BJ (cell line): ENCODE data around the gene KIAA1614. TPM values are rescaled to one million over a fixed set of nuclear protein-coding genes. Genes with fewer than 3 reads are reported as not detected.

Experiments
- CTCF ChIA-PET: fragments of 350-600 bp; formaldehyde crosslinking; extraction: SDS; loops from one replicate; lab custom pipeline; 2021; ENCODE audit warnings: antibody characterized with exemption, inconsistent platforms; lab: Yijun Ruan, JAX
- POLR2A ChIA-PET: fragments of 300-600 bp; sonication (Branson Sonifier 250); formaldehyde crosslinking; extraction: SDS; loops from one replicate; lab custom pipeline; 2021; ENCODE audit warnings: antibody characterized with exemption; lab: Charles Lee
- DNase-seq: peaks from one replicate; pipeline ENCODE4 v3.0.0-alpha.2; 2011; ENCODE audit warnings: low read depth
- H3K27me3 ChIP-seq: 2 replicates; pipeline ENCODE4 v1.6.0; 2011; ENCODE audit warnings: low read length; ENCODE audit not compliant: control insufficient read depth, insufficient read depth
- H3K36me3 ChIP-seq: 2 replicates; pipeline ENCODE4 v1.5.1; 2011; ENCODE audit warnings: low read length; ENCODE audit not compliant: control insufficient read depth, insufficient read depth
- H3K4me3 ChIP-seq: 2 replicates; pipeline ENCODE4 v1.5.1; 2011; ENCODE audit warnings: low read depth, mild to moderate bottlenecking, control low read depth, low read length
- polyA plus RNA-seq: library from polyadenylated mRNA; depleted of rRNA; stranded (reverse); fragments of >200 nt; gene quantifications from 2 replicates; pipeline ENCODE4 v1.2.3, GENCODE V29; 2011
- TF ChIP-seq, protein P1 (sequence below): IDR thresholded peaks from 2 replicates; pipeline ENCODE4 v1.5.1; 2011; ENCODE audit warnings: low read depth, mild to moderate bottlenecking, control low read depth, inconsistent platforms, low read length, moderate library complexity; ENCODE audit not compliant: insufficient read depth

KIAA1614 gene
- polyA plus RNA-seq, 1 experiment: 7.3 TPM

DNA sequence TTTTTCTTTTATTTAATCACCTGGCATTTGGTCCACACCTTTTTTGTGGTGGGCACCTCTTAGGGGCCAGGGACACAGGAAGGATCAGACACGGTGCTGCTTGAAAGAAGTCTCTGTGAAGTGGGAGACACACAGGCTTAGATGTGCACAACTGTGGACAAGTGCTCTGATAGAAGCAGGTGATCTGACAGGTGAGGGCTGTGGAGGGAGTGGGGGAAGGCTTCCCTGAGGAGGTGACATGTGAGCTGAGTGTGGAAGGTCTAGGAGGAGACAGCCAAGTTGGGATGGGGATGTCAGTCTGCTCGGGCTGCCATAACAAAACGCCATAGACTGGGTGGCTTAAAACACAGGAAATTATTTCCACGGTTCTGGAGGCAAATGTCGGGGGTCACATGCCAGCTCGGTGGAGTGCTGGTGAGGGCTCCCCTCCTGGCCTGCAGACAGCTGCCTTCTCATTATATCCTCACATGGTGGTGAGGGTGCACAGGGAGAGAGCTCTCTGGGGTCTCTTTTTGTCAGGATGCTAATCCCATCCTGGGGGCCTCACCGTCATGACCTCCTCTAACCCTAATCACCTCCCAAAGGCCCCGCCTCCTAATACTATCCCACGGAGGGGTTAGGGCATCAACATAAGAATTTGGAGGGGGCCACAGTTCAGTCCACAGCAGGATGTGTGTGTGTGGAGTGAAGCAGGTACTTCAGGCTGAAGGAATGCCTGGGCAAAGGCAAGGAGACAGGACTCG, 5.2 kb upstream of the KIAA1614 start:
- ChIA-PET POLR2A (no interaction called here), CTCF (interaction anchor here (1.8 kb wide), 1 partner anchor 10 kb away, joined by 3 read pairs; no protein-coding TSS in a partner anchor)
- Histone ChIP-seq H3K36me3 (no peaks in the 10 kb centered on the region), H3K27me3 (no peaks in the 10 kb centered on the region), H3K4me3 (no peak overlapping the region)
- no peak for DNase-seq
- TF ChIP-seq, protein P1, sequence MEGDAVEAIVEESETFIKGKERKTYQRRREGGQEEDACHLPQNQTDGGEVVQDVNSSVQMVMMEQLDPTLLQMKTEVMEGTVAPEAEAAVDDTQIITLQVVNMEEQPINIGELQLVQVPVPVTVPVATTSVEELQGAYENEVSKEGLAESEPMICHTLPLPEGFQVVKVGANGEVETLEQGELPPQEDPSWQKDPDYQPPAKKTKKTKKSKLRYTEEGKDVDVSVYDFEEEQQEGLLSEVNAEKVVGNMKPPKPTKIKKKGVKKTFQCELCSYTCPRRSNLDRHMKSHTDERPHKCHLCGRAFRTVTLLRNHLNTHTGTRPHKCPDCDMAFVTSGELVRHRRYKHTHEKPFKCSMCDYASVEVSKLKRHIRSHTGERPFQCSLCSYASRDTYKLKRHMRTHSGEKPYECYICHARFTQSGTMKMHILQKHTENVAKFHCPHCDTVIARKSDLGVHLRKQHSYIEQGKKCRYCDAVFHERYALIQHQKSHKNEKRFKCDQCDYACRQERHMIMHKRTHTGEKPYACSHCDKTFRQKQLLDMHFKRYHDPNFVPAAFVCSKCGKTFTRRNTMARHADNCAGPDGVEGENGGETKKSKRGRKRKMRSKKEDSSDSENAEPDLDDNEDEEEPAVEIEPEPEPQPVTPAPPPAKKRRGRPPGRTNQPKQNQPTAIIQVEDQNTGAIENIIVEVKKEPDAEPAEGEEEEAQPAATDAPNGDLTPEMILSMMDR: no peak

DNA sequence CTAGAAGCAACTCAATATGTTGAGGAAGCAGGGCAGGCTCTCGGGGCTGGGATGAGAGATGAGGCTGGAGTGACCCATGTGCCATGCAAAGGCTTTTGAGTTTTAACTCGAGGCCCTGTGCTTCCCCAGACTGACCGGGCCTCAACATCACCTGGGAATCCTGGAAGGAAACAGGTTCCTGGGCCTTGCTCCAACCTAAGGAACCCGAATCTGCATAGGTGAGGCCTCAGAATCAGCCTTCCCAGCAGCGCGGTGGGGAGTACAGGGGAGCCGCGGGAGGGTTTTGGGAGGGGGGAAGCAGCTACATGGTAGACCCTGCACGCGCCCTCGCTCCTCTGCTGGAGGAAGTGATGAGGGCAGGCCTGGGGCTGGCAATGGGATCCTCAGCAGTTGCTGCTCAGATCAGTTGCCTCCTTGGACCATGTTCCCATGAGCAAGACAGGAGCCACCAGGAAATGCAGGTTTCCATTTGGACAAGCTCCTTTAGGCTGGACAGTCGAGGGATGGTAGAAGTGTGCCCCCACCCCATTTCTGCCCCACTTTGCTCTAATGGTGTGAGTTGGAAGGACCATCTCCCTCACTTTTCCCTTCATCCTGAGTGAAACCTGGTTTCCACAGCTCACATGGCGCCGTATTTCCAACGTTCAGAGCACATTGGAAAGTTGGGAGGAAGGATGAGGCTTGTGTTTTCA, 4.5 kb upstream of the KIAA1614 start:
- H3K27me3 ChIP-seq: no peaks in the 10 kb centered on the region
- H3K36me3 ChIP-seq: no peaks in the 10 kb centered on the region
- no peak overlapping the region for H3K4me3 ChIP-seq
- TF ChIP-seq, protein P1: no peak
- no peak for DNase-seq
- POLR2A ChIA-PET: no interaction called here
- CTCF ChIA-PET: no interaction called here

DNA sequence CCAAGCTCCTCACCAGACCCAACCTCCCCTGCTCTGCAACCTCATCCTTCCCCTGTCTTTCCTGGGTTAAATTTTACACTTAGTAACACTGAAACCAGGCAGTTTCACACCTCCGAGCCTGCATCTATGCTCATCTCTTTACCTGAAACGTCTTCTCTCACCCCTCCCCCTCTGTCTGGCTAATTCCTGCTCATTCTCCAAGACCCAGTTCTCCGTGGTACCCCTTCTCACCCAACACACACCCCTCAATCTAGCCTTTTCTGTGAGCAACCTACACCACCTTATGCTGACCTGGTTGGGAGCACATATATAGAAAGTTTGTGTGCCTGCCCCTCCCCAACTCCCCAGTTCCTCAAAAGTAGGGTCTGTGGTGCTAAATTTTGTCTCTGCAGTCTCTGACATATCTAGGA, 3.7 kb upstream of the KIAA1614 start:
- POLR2A ChIA-PET: no interaction called here
- no peaks in the 10 kb centered on the region for H3K27me3 ChIP-seq
- CTCF ChIA-PET: no interaction called here
- H3K4me3 ChIP-seq: no peak overlapping the region
- TF ChIP-seq, protein P1: no peak
- no peak for DNase-seq
- H3K36me3 ChIP-seq: no peaks in the 10 kb centered on the region

DNA sequence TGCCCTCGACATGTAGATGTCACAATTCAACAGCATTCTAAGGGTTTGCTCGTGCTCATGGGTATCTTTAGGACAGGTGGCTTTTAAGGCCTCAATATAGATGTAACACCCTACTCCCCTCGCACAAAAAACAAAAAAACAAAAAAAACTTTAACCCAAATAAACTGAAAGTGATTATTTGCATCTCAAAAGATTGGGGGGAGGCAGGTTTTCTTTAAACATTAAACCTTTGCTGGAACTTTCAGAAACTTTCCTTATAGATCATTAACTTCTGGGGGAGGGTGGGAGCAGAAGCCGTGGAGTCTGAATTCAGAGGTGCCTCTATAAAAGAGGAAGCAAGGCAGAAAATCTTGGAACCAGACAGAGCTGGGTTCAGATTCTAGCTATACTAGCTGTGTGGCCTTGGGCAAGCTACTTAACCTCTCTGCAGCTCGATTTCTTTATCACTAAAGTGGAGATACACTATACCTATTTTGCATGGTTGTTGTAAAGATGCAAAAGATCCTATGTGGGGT, 3.2 kb upstream of the KIAA1614 start:
- POLR2A ChIA-PET: no interaction called here
- TF ChIP-seq, protein P1: no peak
- H3K27me3 ChIP-seq: no peaks in the 10 kb centered on the region

DNA sequence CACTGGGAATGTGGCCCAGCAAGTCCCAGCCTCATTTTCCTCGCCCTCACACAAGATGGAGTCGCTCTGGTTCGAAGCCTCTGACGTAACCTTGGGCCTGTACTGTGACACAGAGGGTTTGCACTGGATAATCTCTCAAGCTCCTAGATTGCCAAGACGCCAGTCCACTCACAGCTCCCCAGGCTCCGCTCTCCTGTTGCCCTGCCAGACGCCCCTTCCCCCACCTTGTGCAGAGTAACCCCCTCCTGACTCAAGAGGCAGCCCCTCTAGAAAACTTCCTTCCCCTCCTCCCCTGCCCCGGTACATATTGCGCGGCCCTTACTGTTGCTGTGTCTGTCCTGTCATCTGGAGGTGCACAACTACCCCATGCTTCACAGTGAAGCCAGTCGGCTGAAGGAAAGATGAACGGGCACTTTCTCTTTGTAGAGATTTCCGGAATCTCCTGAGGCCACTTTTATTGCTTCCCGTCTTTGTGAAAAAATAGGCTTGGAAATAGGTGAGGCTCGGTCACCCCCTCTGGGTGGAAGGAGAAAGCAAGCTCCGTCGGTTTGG, 981 bp upstream of the KIAA1614 start:
- ChIA-PET CTCF (interaction anchor here (0.7 to 1.5 kb wide), 6 partner anchors 11 to 396 kb away, joined by 3 to 4 read pairs (median 3); no protein-coding TSS in a partner anchor), POLR2A (interaction anchor here (0.6 to 0.7 kb wide), 2 partner anchors 413 to 1419 kb away, joined by 5 to 12 read pairs; no protein-coding TSS in a partner anchor)
- DNase-seq: no peak
- TF ChIP-seq, protein P1: no peak
- H3K4me3 ChIP-seq: peak overlapping the region; percentile 65
- H3K36me3 ChIP-seq: peaks cover 4% of the 10 kb centered on the region; the same call in 1 of the 2 replicates
- H3K27me3 ChIP-seq: no peaks in the 10 kb centered on the region

More for the DNA sequence above, 3.2 kb upstream of the KIAA1614 start:
- DNase-seq: no peak
- H3K36me3 ChIP-seq: no peaks in the 10 kb centered on the region
- no peak overlapping the region for H3K4me3 ChIP-seq
- CTCF ChIA-PET: no interaction called here
